Keratinocyte (primary cell): ENCODE data around the gene CER1.

Experiments used
- EZH2 ChIP-seq: IDR thresholded peaks from one replicate; pipeline ENCODE4 v1.6.1; 2012; ENCODE audit warnings: inconsistent platforms, mild to moderate bottlenecking, low read length, moderate library complexity
- TF ChIP-seq, protein P1 (sequence below), 3 experiments: IDR thresholded peaks in 1 of 3; conservative IDR thresholded peaks in 1 of 3; optimal IDR thresholded peaks in 1 of 3; 2 replicates in 2 of 3; 3 replicates in 1 of 3; pipeline versions ENCODE3 to v1.5.1; 2011; ENCODE audit warnings: low read length in 3 of 3, mild to moderate bottlenecking in 3 of 3, moderate library complexity in 2 of 3, control low read depth in 1 of 3, inconsistent platforms in 1 of 3; ENCODE audit not compliant: insufficient read depth in 2 of 3; ENCODE audit errors: extremely low read depth in 1 of 3

DNA sequence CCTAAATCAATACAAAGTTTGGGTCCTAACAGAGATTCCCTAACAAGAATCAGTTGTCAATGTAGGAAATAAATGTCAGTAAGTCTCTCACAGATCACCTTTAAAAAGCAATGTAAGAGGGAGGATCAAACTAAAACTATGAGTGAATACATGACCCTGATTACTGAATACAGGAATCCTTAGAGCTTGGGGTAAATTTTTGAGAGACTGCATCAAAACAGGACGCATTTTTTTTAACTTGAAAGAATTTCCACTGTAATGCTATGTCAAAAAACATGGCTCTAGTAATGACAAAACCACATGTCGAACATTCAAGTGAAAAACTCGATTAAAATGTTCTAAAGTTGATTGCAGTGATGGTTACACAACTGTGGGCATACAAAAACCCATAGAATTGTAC, 51.2 kb downstream of the CER1 start:
- TF ChIP-seq, protein P1, sequence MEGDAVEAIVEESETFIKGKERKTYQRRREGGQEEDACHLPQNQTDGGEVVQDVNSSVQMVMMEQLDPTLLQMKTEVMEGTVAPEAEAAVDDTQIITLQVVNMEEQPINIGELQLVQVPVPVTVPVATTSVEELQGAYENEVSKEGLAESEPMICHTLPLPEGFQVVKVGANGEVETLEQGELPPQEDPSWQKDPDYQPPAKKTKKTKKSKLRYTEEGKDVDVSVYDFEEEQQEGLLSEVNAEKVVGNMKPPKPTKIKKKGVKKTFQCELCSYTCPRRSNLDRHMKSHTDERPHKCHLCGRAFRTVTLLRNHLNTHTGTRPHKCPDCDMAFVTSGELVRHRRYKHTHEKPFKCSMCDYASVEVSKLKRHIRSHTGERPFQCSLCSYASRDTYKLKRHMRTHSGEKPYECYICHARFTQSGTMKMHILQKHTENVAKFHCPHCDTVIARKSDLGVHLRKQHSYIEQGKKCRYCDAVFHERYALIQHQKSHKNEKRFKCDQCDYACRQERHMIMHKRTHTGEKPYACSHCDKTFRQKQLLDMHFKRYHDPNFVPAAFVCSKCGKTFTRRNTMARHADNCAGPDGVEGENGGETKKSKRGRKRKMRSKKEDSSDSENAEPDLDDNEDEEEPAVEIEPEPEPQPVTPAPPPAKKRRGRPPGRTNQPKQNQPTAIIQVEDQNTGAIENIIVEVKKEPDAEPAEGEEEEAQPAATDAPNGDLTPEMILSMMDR (optimal IDR thresholded peaks at IDR 0.05 in 1 of 3, IDR thresholded peaks at IDR 0.05 in 1 of 3, conservative IDR thresholded peaks at IDR 0.05 in 1 of 3; ENCODE audit: extremely low read depth in 1 of 3, insufficient read depth in 2 of 3, low read length in 3 of 3), result no peak
- no peak for TF ChIP-seq EZH2
